A549 treated with dexamethasone at 1 μM for 4 hours (cell line): Measurements from ENCODE around the gene TRABD2B. TPM values are rescaled to one million over a fixed set of nuclear protein-coding genes. Genes with fewer than 3 reads are reported as not detected.

ENCODE experiments used
- total RNA-seq: library from RNA; stranded (reverse); fragments of 200-300 nt; extraction: Qiagen RNA extraction; gene quantifications from 5 replicates; pipeline ENCODE4 v1.2.3, GENCODE V29; 2022

The TRABD2B gene
- total RNA-seq = 3.8 to 4.8 TPM (median 4.7 TPM) in 5 replicates

GRCh38 chr1:47997289-47998200 is at the start of gene TRABD2B:
Gene TRABD2B (minus strand): TSS chr1:47997385.

Other genes with a start within 250 kb of the TRABD2B start
- 0.03 to 0.07 TPM (median 0.05 TPM) in 3 of 5 replicates, not detected in the others for gene SLC5A9, start 225.3 kb upstream of the TRABD2B start, total RNA-seq